HCT116 (cell line): Measurements from ENCODE around the gene KY. TPM values are rescaled to one million over a fixed set of nuclear protein-coding genes. Genes with fewer than 3 reads are reported as not detected.

Experiments
- ATAC-seq: fragments of 200-7000 bp; cut with Tn5 transposase; 2 replicates; pipeline ENCODE4 v1.9.1; 2020; ENCODE audit warnings: mild to moderate bottlenecking, moderate library complexity
- BruUV-seq: library from RNA; stranded (reverse); fragments of 400-500 nt; replicated peaks from 2 replicates; lab custom pipeline; 2021; lab: Mats Ljungman, UMichigan
- CTCF ChIA-PET: fragments of 300-600 bp; sonication (Branson Sonifier 250); formaldehyde crosslinking; loops from one replicate; lab custom pipeline; 2021; ENCODE audit warnings: antibody characterized with exemption; lab: Charles Lee
- POLR2A ChIA-PET: fragments of 300-600, 350-600 bp; sonication (Branson Sonifier 250); formaldehyde crosslinking; loops from one replicate; lab custom pipeline; 2021; ENCODE audit warnings: antibody characterized with exemption; lab: Charles Lee
- RAD21 ChIA-PET, 2 experiments: fragments of 300-600 bp; sonication (Branson Sonifier 250); formaldehyde crosslinking; loops; one replicate each; lab custom pipeline; 2023; ENCODE audit warnings: low total read pairs in 2 of 2; ENCODE audit not compliant: uncharacterized antibody in 2 of 2, unreplicated experiment in 2 of 2, low non-redundant PET in 1 of 2; lab: Charles Lee
- DNase-seq: peaks from one replicate; pipeline ENCODE4 v3.0.0-alpha.2; 2010; ENCODE audit warnings: low read depth, low spot score
- H2AFZ ChIP-seq: fragments of 200-600 bp; shearing (Covaris generic), sonication (generic); 2 replicates; pipeline ENCODE4 v1.6.1; 2017; ENCODE audit warnings: low read depth, mixed run types, mixed read lengths, antibody characterized with exemption, low read length; ENCODE audit not compliant: poor library complexity, severe bottlenecking
- H3K27ac ChIP-seq: 2 replicates; pipeline ENCODE4 v1.5.1; 2012; ENCODE audit warnings: low read depth, low read length
- H3K27me3 ChIP-seq: fragments of 200-600 bp; sonication (generic); 2 replicates; pipeline ENCODE4 v1.6.1; 2016; ENCODE audit warnings: mixed run types, low read length, mixed read lengths; ENCODE audit not compliant: insufficient read depth
- H3K36me3 ChIP-seq, 2 experiments: fragments of 200-500 bp in 1 of 2; fragments of 200-600 bp in 1 of 2; sonication (Bioruptor generic) in 1 of 2; sonication (generic) in 1 of 2; 2 replicates each; pipeline versions ENCODE4 v1.5.1 to v1.6.1; 2014 to 2016; ENCODE audit warnings: low read length in 2 of 2, inconsistent platforms in 1 of 2, mixed read lengths in 1 of 2, mixed run types in 1 of 2; ENCODE audit not compliant: insufficient read depth in 2 of 2, control insufficient read depth in 1 of 2
- H3K4me1 ChIP-seq, 2 experiments: fragments of 200-600 bp in 1 of 2; sonication (generic) in 1 of 2; 2 replicates each; pipeline versions ENCODE4 v1.5.1 to v1.6.1; 2012 to 2017; ENCODE audit warnings: low read length in 2 of 2, inconsistent platforms in 1 of 2, mild to moderate bottlenecking in 1 of 2, mixed read lengths in 1 of 2, mixed run types in 1 of 2, moderate library complexity in 1 of 2; ENCODE audit not compliant: insufficient read depth in 2 of 2, control insufficient read depth in 1 of 2
- H3K4me2 ChIP-seq: fragments of 200-600 bp; sonication (generic); 2 replicates; pipeline ENCODE4 v1.6.1; 2017; ENCODE audit warnings: mixed run types, low read length, mixed read lengths
- H3K4me3 ChIP-seq, 2 experiments: fragments of 200-600 bp in 1 of 2; sonication (generic) in 1 of 2; replicated peaks in 1 of 2; 2 replicates each; pipeline ENCODE4 v1.5.1; 2011 to 2016; ENCODE audit warnings: low read length in 2 of 2, control low read depth in 1 of 2, low read depth in 1 of 2, mild to moderate bottlenecking in 1 of 2, mixed read lengths in 1 of 2, mixed run types in 1 of 2
- H3K79me2 ChIP-seq: fragments of 200-600 bp; sonication (generic); 2 replicates; pipeline ENCODE4 v1.6.1; 2017; ENCODE audit warnings: mild to moderate bottlenecking, mixed run types, low read length, moderate library complexity, mixed read lengths; ENCODE audit not compliant: insufficient read depth
- H3K9ac ChIP-seq: fragments of 200-600 bp; sonication (generic); 2 replicates; pipeline ENCODE4 v1.6.1; 2016; ENCODE audit warnings: low read length, mixed read lengths
- H3K9me2 ChIP-seq: fragments of 200-600 bp; sonication (generic), shearing (Covaris generic); 2 replicates; pipeline ENCODE4 v1.6.1; 2017; ENCODE audit warnings: mixed run types, mild to moderate bottlenecking, moderate library complexity; ENCODE audit not compliant: insufficient read depth
- H3K9me3 ChIP-seq, 2 experiments: fragments of 200-500 bp in 1 of 2; fragments of 200-600 bp in 1 of 2; sonication (Bioruptor generic) in 1 of 2; sonication (generic) in 1 of 2; 2 replicates each; pipeline ENCODE4 v1.6.1; 2014 to 2017; ENCODE audit warnings: low read length in 2 of 2, mixed read lengths in 2 of 2, inconsistent platforms in 1 of 2, low read depth in 1 of 2, mild to moderate bottlenecking in 1 of 2, mixed run types in 1 of 2, moderate library complexity in 1 of 2; ENCODE audit not compliant: control insufficient read depth in 1 of 2, insufficient read depth in 1 of 2
- H4K20me1 ChIP-seq: fragments of 200-600 bp; sonication (generic), shearing (Covaris generic); 2 replicates; pipeline ENCODE4 v1.6.1; 2017; ENCODE audit warnings: mixed run types, mild to moderate bottlenecking, moderate library complexity; ENCODE audit not compliant: insufficient read depth
- CBX3 ChIP-seq: IDR thresholded peaks from 2 replicates; pipeline ENCODE4 v1.6.1; 2012; ENCODE audit warnings: low read depth
- CEBPB ChIP-seq: IDR thresholded peaks from 2 replicates; pipeline ENCODE4 v1.6.1; 2012; ENCODE audit warnings: low read depth
- EGR1 ChIP-seq: IDR thresholded peaks from 2 replicates; pipeline ENCODE4 v1.6.1; 2012; ENCODE audit warnings: low read depth
- ELF1 ChIP-seq: IDR thresholded peaks from 2 replicates; pipeline ENCODE4 v1.6.1; 2012; ENCODE audit warnings: low read depth, borderline replicate concordance
- EZH2 ChIP-seq: fragments of 200-600 bp; sonication (generic); IDR thresholded peaks from 2 replicates; pipeline ENCODE4 v1.6.1; 2017; ENCODE audit warnings: antibody characterized with exemption, mixed run types
- EZH2phosphoT487 ChIP-seq: fragments of 200-600 bp; IDR thresholded peaks from 2 replicates; pipeline ENCODE4 v1.6.1; 2018; ENCODE audit warnings: antibody characterized with exemption, borderline replicate concordance
- JUND ChIP-seq: IDR thresholded peaks from 2 replicates; pipeline ENCODE4 v1.6.1; 2012
- POLR2A ChIP-seq: IDR thresholded peaks from 2 replicates; pipeline ENCODE4 v1.7.0; 2011; ENCODE audit warnings: borderline replicate concordance; ENCODE audit not compliant: insufficient read depth, insufficient read length; ENCODE audit errors: extremely low read depth
- RAD21 ChIP-seq: IDR thresholded peaks from 2 replicates; pipeline ENCODE4 v1.6.1; 2012; ENCODE audit warnings: low read depth, mild to moderate bottlenecking
- SP1 ChIP-seq: IDR thresholded peaks from 2 replicates; pipeline ENCODE4 v1.6.1; 2012; ENCODE audit warnings: low read depth
- SRF ChIP-seq: IDR thresholded peaks from 2 replicates; pipeline ENCODE4 v1.6.1; 2012; ENCODE audit warnings: low read depth
- TCF7L2 ChIP-seq: IDR thresholded peaks from 2 replicates; pipeline ENCODE4 v1.7.0; 2011; ENCODE audit warnings: borderline replicate concordance, inconsistent platforms; ENCODE audit not compliant: insufficient read depth, insufficient read length; ENCODE audit errors: extremely low read depth
- YY1 ChIP-seq: IDR thresholded peaks from 2 replicates; pipeline ENCODE4 v1.6.1; 2011; ENCODE audit warnings: low read length, low read depth, moderate library complexity, mild to moderate bottlenecking; ENCODE audit not compliant: insufficient replicate concordance; ENCODE audit errors: extremely low read depth
- ZFX ChIP-seq: fragments of 450-650 bp; IDR thresholded peaks from 2 replicates; pipeline ENCODE4 v1.6.1; 2017
- ZNF274 ChIP-seq: fragments of 200-500 bp; sonication (Bioruptor generic); IDR thresholded peaks from 2 replicates; pipeline ENCODE4 v1.6.1; 2014; ENCODE audit warnings: mild to moderate bottlenecking, low read depth, low read length, inconsistent platforms
- intact Hi-C: fragments of 100-400 bp; cut with micrococcal nuclease; formaldehyde crosslinking; loops from 2 replicates; pipeline ENCODE4 v1.10.0; 2022
- total RNA-seq: library from RNA; stranded (reverse); gene quantifications from one replicate; pipeline ENCODE4 v1.2.1, GENCODE V29; 2021; ENCODE audit not compliant: unreplicated experiment
- TF ChIP-seq, protein P1 (sequence below): IDR thresholded peaks from 2 replicates; pipeline ENCODE4 v1.6.1; 2012
- TF ChIP-seq, protein P2 (sequence below): IDR thresholded peaks from 2 replicates; pipeline ENCODE4 v1.6.1; 2012
- TF ChIP-seq, protein P3 (sequence below): IDR thresholded peaks from 2 replicates; pipeline ENCODE4 v1.6.1; 2012; ENCODE audit warnings: low read depth
- TF ChIP-seq, protein P4 (sequence below): IDR thresholded peaks from 2 replicates; pipeline ENCODE4 v1.6.1; 2011; ENCODE audit warnings: mild to moderate bottlenecking, low read length, moderate library complexity; ENCODE audit not compliant: insufficient replicate concordance; ENCODE audit errors: extremely low read depth
- TF ChIP-seq, protein P5 (sequence below), 3 experiments: fragments of 200-600 bp in 1 of 3; sonication (generic) in 1 of 3; IDR thresholded peaks in 2 of 3; conservative IDR thresholded peaks in 1 of 3; 2 replicates each; pipeline ENCODE4 v1.5.1; 2012 to 2017; ENCODE audit warnings: low read depth in 2 of 3, low read length in 2 of 3, antibody characterized with exemption in 1 of 3, borderline replicate concordance in 1 of 3, control low read depth in 1 of 3, mild to moderate bottlenecking in 1 of 3, mixed read lengths in 1 of 3, mixed run types in 1 of 3, moderate library complexity in 1 of 3; ENCODE audit not compliant: insufficient read depth in 1 of 3

KY gene
- total RNA-seq, 1 experiment from 2014 or later: not detected

DNA sequence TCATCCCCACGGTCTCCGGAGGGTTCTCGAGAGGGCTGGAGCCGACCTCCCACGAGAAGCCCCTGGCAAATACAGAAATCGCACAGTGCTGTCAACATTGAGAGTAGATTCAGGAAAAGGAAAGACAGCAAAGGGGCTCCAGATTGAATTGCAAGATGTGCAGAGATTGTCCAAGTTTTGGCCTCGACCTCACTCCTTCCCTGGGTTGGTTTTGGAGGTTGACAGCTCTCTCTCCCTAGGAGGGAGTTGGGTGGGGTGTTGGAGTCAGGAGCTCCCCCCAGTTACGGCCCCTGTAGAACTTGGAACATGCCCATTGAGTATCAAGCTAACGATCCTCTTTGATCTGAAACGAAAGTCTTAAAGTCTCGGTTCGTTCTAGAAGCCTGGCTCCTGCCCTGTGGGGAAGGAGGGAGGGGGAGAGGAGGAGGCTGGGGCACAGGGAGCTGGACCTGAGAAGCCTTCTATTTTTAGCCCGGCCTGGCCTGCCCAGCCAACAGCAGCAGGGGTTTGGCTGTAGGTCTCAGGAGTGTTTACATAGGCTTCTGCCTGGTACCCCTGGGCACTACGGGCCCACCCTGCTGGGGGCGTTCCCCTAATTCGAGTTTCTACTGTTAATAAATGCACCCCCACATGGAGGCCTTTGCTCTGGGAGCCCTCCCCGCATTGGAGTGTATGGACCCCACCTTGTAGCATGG, 672 bp upstream of the KY start:
- no peak overlapping the region for H3K4me3 ChIP-seq
- intact Hi-C loops: no loop called here
- no peak for DNase-seq
- H4K20me1 ChIP-seq: no peaks in the 10 kb centered on the region
- no peaks in the 10 kb centered on the region for H3K9me3 ChIP-seq
- TF ChIP-seq SRF (no peak), SP1 (no peak), JUND (no peak), TCF7L2 (no peak), POLR2A (no peak), CEBPB (no peak), ZFX (no peak), CBX3 (no peak), ELF1 (no peak), EZH2 (no peak), EZH2phosphoT487 (no peak), EGR1 (no peak), ZNF274 (no peak), YY1 (no peak), RAD21 (no peak)
- TF ChIP-seq, protein P1, sequence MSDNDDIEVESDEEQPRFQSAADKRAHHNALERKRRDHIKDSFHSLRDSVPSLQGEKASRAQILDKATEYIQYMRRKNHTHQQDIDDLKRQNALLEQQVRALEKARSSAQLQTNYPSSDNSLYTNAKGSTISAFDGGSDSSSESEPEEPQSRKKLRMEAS: no peak
- TF ChIP-seq, protein P2, sequence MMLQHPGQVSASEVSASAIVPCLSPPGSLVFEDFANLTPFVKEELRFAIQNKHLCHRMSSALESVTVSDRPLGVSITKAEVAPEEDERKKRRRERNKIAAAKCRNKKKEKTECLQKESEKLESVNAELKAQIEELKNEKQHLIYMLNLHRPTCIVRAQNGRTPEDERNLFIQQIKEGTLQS: no peak
- TF ChIP-seq, protein P3, sequence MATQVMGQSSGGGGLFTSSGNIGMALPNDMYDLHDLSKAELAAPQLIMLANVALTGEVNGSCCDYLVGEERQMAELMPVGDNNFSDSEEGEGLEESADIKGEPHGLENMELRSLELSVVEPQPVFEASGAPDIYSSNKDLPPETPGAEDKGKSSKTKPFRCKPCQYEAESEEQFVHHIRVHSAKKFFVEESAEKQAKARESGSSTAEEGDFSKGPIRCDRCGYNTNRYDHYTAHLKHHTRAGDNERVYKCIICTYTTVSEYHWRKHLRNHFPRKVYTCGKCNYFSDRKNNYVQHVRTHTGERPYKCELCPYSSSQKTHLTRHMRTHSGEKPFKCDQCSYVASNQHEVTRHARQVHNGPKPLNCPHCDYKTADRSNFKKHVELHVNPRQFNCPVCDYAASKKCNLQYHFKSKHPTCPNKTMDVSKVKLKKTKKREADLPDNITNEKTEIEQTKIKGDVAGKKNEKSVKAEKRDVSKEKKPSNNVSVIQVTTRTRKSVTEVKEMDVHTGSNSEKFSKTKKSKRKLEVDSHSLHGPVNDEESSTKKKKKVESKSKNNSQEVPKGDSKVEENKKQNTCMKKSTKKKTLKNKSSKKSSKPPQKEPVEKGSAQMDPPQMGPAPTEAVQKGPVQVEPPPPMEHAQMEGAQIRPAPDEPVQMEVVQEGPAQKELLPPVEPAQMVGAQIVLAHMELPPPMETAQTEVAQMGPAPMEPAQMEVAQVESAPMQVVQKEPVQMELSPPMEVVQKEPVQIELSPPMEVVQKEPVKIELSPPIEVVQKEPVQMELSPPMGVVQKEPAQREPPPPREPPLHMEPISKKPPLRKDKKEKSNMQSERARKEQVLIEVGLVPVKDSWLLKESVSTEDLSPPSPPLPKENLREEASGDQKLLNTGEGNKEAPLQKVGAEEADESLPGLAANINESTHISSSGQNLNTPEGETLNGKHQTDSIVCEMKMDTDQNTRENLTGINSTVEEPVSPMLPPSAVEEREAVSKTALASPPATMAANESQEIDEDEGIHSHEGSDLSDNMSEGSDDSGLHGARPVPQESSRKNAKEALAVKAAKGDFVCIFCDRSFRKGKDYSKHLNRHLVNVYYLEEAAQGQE: no peak
- TF ChIP-seq, protein P4, sequence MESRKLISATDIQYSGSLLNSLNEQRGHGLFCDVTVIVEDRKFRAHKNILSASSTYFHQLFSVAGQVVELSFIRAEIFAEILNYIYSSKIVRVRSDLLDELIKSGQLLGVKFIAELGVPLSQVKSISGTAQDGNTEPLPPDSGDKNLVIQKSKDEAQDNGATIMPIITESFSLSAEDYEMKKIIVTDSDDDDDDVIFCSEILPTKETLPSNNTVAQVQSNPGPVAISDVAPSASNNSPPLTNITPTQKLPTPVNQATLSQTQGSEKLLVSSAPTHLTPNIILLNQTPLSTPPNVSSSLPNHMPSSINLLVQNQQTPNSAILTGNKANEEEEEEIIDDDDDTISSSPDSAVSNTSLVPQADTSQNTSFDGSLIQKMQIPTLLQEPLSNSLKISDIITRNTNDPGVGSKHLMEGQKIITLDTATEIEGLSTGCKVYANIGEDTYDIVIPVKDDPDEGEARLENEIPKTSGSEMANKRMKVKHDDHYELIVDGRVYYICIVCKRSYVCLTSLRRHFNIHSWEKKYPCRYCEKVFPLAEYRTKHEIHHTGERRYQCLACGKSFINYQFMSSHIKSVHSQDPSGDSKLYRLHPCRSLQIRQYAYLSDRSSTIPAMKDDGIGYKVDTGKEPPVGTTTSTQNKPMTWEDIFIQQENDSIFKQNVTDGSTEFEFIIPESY: no peak
- TF ChIP-seq, protein P5, sequence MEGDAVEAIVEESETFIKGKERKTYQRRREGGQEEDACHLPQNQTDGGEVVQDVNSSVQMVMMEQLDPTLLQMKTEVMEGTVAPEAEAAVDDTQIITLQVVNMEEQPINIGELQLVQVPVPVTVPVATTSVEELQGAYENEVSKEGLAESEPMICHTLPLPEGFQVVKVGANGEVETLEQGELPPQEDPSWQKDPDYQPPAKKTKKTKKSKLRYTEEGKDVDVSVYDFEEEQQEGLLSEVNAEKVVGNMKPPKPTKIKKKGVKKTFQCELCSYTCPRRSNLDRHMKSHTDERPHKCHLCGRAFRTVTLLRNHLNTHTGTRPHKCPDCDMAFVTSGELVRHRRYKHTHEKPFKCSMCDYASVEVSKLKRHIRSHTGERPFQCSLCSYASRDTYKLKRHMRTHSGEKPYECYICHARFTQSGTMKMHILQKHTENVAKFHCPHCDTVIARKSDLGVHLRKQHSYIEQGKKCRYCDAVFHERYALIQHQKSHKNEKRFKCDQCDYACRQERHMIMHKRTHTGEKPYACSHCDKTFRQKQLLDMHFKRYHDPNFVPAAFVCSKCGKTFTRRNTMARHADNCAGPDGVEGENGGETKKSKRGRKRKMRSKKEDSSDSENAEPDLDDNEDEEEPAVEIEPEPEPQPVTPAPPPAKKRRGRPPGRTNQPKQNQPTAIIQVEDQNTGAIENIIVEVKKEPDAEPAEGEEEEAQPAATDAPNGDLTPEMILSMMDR (IDR thresholded peaks at IDR 0.05 in 2 of 3, conservative IDR thresholded peaks at IDR 0.05 in 1 of 3; ENCODE audit: borderline replicate concordance in 1 of 3, insufficient read depth in 1 of 3, low read depth in 2 of 3, low read length in 2 of 3): no peak
- TF ChIP-seq, all 23 proteins: peak for 0
- no peaks in the 10 kb centered on the region for H3K36me3 ChIP-seq
- CTCF ChIA-PET: no interaction called here
- no peaks in the 10 kb centered on the region for H3K79me2 ChIP-seq
- RAD21 ChIA-PET: no interaction called here
- no peaks in the 10 kb centered on the region for H3K4me1 ChIP-seq
- H3K9ac ChIP-seq: no peak overlapping the region
- no peaks in the 10 kb centered on the region for H3K9me2 ChIP-seq
- H3K27me3 ChIP-seq: peaks cover 24% of the 10 kb centered on the region
- POLR2A ChIA-PET: no interaction called here
- no TSS peak for BruUV-seq
- no peak overlapping the region for H3K27ac ChIP-seq
- no peak overlapping the region for H2AFZ ChIP-seq
- no peak overlapping the region for H3K4me2 ChIP-seq
- no peak for ATAC-seq
